Fibroblast of skin of back (primary cell): ENCODE results near the gene TTC29.
"Not testable (repeated sequence)": the region's sequence is repeated elsewhere in the genome, so short reads cannot be mapped to it uniquely, and the experiment has no call there.

Experiments used
- DNase-seq: peaks from one replicate; pipeline ENCODE4 v3.0.0-alpha.2; 2013

Gene TTC29

GRCh38 chr4:146855761-146856160, 89.9 kb downstream of the TTC29 start:
- no peak for DNase-seq

- DNase-seq, result no peak
Measured at GRCh38 chr4:146852360-146852759, 93.3 kb downstream of the TTC29 start.

GRCh38 chr4:146847345-146847744, 98.3 kb downstream of the TTC29 start:
- DNase-seq, result no peak

- DNase-seq, result no peak
Measured at GRCh38 chr4:146846882-146847281, 98.8 kb downstream of the TTC29 start.

- no peak for DNase-seq
Measured at GRCh38 chr4:146844761-146845160, 100.9 kb downstream of the TTC29 start.

GRCh38 chr4:146842876-146843275, 102.8 kb downstream of the TTC29 start:
- DNase-seq, result no peak

- DNase-seq, result no peak
Measured at GRCh38 chr4:146840731-146841130, 104.9 kb downstream of the TTC29 start.

GRCh38 chr4:146835096-146835495, 110.6 kb downstream of the TTC29 start:
- DNase-seq, result no peak

- no peak for DNase-seq
Measured at GRCh38 chr4:146834263-146835034, 111.2 kb downstream of the TTC29 start.

- DNase-seq, result no peak
Measured at GRCh38 chr4:146833530-146833929, 112.1 kb downstream of the TTC29 start.

GRCh38 chr4:146822980-146823379, 122.7 kb downstream of the TTC29 start:
- DNase-seq, result not testable (repeated sequence)

GRCh38 chr4:146814750-146815149, 130.9 kb downstream of the TTC29 start:
- peak; percentile 9 for DNase-seq

GRCh38 chr4:146795711-146796110, 150.0 kb downstream of the TTC29 start:
- no peak for DNase-seq

- DNase-seq, result no peak
Measured at GRCh38 chr4:146793727-146794126, 151.9 kb downstream of the TTC29 start.

- DNase-seq, result no peak
Measured at GRCh38 chr4:146791439-146791838, 154.2 kb downstream of the TTC29 start.

- DNase-seq, result no peak
Measured at GRCh38 chr4:146790515-146790914, 155.1 kb downstream of the TTC29 start.

GRCh38 chr4:146787731-146788130, 157.9 kb downstream of the TTC29 start:
- DNase-seq, result no peak

- DNase-seq, result no peak
Measured at GRCh38 chr4:146776691-146777090, 169.0 kb downstream of the TTC29 start.

- no peak for DNase-seq
Measured at GRCh38 chr4:146763560-146763959, 182.1 kb downstream of the TTC29 start.

GRCh38 chr4:146762016-146762415, 183.6 kb downstream of the TTC29 start:
- DNase-seq, result no peak

- no peak for DNase-seq
Measured at GRCh38 chr4:146742416-146742815, 203.2 kb downstream of the TTC29 start.

- no peak for DNase-seq
Measured at GRCh38 chr4:146739182-146739581, 206.5 kb downstream of the TTC29 start.

- not testable (repeated sequence) for DNase-seq
Measured at GRCh38 chr4:146723519-146723918, 222.1 kb downstream of the TTC29 start.

- DNase-seq, result no peak
Measured at GRCh38 chr4:146709956-146710355, 235.7 kb downstream of the TTC29 start.

GRCh38 chr4:146699910-146700309, 245.8 kb downstream of the TTC29 start:
- DNase-seq, result no peak
